Choroid plexus epithelial cell (primary cell): ENCODE data around the gene UBASH3B.

Experiments
- DNase-seq: peaks from one replicate; pipeline ENCODE4 v3.0.0-alpha.2; 2010; ENCODE audit warnings: low read depth
- H3K4me3 ChIP-seq: 2 replicates; pipeline ENCODE4 v1.5.1; 2011; ENCODE audit warnings: low read depth, mild to moderate bottlenecking, control low read depth, low read length, moderate library complexity
- CTCF ChIP-seq: conservative IDR thresholded peaks from 2 replicates; pipeline ENCODE4 v1.5.1; 2011; ENCODE audit warnings: low read depth, mild to moderate bottlenecking, control low read depth, inconsistent platforms, low read length, moderate library complexity

UBASH3B gene

GRCh38 chr11:122746050-122746478, 90.5 kb downstream of the UBASH3B start:
- no peak overlapping the region for H3K4me3 ChIP-seq
- no peak for TF ChIP-seq CTCF
- no peak for DNase-seq

GRCh38 chr11:122746611-122747244, 91.2 kb downstream of the UBASH3B start:
- DNase-seq: peak; percentile 18
- TF ChIP-seq CTCF: no peak
- no peak overlapping the region for H3K4me3 ChIP-seq

GRCh38 chr11:122747351-122747781, 91.8 kb downstream of the UBASH3B start:
- no peak for TF ChIP-seq CTCF
- H3K4me3 ChIP-seq: no peak overlapping the region
- peak; percentile 71 for DNase-seq

GRCh38 chr11:122749005-122749687, 93.6 kb downstream of the UBASH3B start:
- TF ChIP-seq CTCF: no peak
- DNase-seq: peak; percentile 97
- H3K4me3 ChIP-seq: no peak overlapping the region

GRCh38 chr11:122750049-122750448, 94.5 kb downstream of the UBASH3B start:
- no peak for TF ChIP-seq CTCF
- no peak overlapping the region for H3K4me3 ChIP-seq
- no peak for DNase-seq

- no peak for TF ChIP-seq CTCF
- DNase-seq: peak; percentile 58
- H3K4me3 ChIP-seq: no peak overlapping the region
Measured at GRCh38 chr11:122751292-122752070, 96.0 kb downstream of the UBASH3B start.
